Stimulated activated CD4-positive, alpha-beta T cell treated with anti-CD3 and anti-CD28 coated beads, Interleukin-2, amount 100 ng/mL, for 24 hours (primary cell): ENCODE results near the gene KRT10.
"Not testable (repeated sequence)": the region's sequence is repeated elsewhere in the genome, so short reads cannot be mapped to it uniquely, and the experiment has no call there.

Source experiments
- DNase-seq, 2 donors: peaks; one replicate each; pipeline ENCODE4 v3.0.0-alpha.2; 2020

Gene KRT10

DNA sequence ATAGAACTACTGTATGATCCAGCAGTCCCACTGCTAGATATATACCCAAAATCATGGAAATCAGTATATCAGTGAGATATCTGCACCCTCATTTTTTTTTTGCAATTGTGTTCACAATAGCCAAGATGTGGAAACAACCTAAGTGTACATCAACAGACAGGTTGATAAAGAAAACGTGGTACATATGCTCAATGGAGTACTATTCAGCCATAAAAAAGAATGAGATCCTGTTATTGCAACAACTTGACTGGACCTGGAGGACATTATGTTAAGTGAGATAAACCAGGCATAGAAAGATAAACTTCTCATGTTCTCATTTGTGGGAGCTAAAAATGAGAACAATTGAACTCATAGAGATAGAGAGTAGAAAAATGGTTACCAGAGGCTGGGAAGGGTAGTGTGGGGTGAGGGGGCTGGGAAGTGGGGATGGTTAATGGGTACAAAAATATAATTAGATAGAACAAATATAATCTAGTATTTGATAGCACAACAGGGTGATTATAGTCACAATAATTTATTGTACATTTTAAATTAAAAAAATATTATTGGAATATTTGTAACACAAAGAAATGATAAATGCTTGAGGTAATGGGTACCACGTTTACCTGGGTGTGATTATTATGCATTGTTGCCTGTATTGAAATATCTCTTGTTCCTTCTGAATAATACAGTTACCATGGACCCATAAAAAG is 7.8 kb upstream of the KRT10 start:
- no peak for DNase-seq

DNA sequence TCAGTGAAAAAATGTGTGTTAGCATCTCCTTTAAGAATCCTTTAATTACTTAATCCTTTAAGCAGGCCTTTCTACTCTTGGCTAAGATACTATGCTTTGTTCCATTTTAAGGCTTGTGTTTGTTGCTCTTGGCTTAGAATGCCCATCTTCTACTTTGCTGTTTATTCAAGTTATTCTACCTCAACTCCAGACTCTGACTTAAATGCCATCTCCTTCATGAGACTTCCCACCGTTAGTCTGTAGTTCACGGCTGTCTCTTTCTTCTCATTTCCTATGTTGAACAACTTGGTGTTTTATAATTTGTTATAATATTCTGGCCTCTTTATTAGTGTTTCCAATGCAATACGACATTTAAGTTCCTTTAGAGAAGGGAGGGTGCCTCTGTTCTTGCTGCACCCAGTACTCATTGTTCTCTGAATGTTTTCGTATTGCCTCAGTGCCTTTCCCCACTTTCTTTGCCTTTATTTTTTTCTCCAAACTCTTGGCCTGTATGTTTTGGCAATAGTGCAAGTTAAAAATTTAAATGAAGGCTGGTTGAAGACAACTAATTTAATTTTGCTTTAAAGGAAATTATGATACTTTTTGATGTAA is 6.1 kb upstream of the KRT10 start:
- DNase-seq: no peak

DNA sequence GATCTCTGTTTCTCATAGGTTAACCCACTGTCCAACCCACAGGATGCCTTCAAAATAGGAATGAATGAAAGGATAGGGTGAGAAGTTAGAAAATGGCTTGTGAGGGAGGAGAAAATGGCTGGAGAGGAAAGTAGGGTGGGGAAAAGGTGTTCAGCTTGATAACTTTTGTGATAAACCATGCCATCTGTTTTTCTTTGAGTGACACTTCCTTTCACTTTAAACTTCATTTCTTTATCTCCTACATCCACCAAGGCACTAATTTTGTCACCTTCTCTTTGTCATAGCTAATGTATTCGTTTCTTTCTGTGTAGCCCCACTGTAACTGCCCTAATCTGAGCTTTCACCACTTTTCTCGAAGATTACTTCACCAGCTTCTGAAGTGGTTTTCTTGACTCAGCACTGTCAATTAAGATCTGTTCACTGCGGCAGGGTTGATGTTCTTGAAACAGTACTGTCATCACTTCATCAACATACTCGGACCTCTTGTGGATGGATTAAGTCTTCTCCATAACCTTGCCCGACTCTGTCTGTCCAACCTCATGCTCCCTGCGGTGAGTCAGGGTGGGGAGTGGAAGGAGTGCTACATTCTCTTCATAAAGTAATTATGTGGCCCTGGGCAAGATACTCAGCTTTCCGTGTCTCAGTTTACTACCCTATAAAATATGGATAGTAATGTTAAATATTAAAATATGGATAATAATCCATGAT is 5.5 kb upstream of the KRT10 start:
- no peak for DNase-seq

- DNase-seq: no peak
Observed at GRCh38 chr17:40825599-40825998, 3.2 kb upstream of the KRT10 start.

DNA sequence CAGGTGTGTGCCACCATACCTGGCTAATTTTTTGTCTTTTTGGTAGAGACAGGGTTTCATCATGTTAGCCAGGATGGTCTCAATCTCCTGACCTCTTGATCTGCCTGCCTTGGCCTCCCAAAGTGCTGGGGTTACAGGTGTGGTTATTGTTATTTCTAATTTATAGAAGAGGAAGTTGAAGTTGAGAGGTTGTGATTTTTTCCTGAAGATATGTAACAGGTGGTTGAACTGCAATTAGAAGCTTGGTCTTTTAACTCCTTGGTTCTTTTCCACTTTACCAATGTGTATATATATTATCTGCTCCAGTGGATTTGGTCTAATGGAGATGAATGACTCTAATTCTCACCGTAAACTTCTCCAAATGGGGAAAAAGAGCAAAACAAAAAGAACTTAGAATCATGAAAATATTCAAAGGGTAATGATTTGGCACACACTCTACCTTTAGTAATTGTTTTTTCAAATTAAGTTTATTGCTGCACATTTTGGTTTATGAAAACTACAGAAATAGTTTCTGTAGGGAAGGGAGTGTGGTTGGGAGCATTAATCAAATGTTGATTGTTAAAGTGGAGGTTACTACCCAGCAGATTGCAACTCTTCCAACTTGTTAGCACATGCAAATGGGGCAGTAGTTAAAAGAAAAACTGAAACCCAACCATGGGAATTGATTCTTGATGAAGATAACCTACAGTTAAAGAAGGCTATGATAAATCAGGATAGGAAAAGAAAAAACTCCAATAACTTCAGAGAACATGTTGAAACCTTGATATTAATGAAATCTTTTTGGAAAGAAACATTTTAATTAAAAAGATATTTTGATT is 1.8 kb upstream of the KRT10 start:
- no peak for DNase-seq

GRCh38 chr17:40821536-40821935 is 878 bp downstream of the KRT10 start:
- DNase-seq: no peak

- DNase-seq: no peak
Observed at GRCh38 chr17:40820228-40820838, 2.1 kb downstream of the KRT10 start.

GRCh38 chr17:40819528-40820125 is 2.8 kb downstream of the KRT10 start:
- no peak for DNase-seq

DNA sequence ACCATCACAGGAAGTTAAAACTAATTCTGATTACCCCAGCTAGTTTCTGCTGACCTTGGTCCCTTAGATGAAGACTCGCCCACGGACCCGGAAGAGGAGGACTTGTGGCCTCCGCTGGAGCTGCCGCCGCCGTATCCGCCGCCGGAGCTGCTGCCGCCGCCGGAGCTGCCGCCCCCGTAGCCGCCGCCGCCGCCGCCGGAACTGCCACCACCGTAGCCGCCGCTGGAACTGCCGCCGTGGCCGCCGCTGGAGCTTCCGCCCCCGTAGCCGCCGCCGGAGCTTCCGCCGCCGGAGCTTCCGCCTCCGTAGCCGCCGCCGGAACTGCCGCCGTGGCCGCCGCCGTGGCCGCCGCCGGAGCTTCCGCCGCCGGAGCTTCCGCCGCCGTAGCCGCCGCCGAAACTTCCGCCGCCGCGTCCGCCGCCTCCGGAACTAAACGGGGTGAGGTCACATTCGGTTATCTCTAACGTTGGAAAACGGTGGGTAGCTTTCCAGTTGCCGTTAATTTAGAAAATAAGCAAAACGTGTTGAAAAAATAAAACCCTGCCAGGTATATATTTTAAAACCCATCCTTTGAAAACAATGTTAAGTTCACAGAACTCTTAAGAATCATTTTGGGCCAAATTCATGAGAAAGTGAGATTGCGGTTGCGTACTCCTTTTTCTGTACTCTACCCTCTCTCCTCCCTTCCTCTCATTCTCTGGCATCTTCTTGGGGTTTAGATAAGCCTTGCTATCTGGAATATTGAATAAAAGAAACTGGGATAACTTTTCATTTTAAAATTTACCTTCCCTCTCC is 3.5 kb downstream of the KRT10 start:
- DNase-seq: peak; percentile 85 to 86

GRCh38 chr17:40818343-40818732 is 4.1 kb downstream of the KRT10 start:
- no peak for DNase-seq

DNA sequence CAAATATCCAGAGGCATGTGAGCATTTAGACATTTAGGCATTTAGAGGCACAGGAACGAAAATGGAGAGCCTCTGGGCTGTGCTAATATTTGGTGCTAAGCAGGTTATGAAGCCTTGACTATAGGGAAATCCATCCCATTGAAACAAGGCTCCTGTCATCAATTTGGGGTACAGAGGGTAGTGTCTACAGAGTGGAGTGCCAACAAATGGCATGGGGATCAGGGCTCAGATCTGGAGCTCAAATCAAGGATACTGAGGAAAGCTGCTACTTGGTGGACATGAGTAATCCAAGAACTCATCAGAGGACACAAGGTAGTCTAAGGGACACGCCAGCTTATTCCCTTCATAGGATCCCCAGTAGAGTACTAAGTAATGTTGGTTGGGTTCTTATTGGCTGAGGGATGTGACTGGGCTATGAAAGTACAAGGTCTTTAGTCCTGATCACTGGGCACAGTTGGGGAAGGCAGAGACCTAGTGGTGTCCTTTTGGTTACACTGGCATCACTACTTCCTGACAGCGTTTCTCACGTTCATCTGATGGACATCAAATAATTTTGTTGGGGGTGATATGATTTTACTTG is 5.2 kb downstream of the KRT10 start:
- DNase-seq: no peak

GRCh38 chr17:40816569-40816968 is 5.8 kb downstream of the KRT10 start:
- no peak for DNase-seq

DNA sequence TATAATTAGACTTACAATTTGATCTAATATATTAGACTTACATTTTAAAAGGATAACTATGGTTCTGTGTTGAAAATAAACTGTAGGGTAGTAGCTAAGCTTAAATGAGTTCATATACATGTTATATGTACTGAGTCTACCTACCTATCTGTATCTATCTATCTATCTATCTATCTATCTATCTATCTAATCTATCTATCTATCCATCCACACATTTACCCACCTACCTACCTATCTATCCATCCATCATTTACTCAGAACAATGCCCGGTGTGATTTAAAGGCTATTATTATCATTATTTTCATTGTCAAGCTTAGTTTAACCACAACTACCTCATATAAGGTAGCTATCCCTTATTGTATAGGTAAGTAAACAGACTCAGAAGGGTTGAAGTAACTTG is 7.0 kb downstream of the KRT10 start:
- DNase-seq: no peak

DNA sequence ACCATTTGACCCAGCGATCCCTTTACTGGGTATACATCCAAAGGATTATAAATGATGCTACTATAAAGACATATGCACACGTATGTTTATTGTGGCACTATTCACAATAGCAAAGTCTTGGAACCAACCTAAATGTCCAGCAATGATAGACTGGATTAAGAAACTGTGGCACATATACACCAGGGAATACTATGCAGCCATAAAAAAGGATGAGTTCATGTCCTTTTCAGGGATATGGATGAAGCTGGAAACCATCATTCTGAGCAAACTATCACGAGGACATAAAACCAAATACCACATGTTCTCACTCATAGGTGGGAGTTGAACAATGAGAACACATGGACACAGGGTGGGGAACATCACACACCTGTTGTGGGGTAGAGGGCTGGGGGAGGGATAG is 7.8 kb downstream of the KRT10 start:
- not testable (repeated sequence) for DNase-seq

DNA sequence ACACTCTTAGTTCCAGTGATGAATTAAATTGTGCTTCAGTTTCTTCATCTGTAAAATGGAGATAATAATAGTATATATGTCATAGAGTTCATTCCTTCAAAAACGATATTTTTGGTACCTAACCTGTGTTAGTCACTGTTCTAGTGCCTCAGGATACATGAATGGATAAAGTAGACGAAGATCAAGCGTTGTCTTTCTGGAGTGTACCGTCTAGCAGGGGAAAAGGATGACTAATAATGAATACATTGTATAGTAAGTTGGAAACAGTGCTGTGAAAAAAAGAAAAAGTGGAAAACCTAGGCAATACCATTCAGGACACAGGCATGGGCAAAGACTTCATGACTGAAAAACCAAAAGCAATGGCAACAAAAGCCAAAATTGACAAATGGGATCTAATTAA is 8.6 kb downstream of the KRT10 start:
- DNase-seq: no peak

GRCh38 chr17:40812639-40813038 is 9.8 kb downstream of the KRT10 start:
- no peak for DNase-seq

DNA sequence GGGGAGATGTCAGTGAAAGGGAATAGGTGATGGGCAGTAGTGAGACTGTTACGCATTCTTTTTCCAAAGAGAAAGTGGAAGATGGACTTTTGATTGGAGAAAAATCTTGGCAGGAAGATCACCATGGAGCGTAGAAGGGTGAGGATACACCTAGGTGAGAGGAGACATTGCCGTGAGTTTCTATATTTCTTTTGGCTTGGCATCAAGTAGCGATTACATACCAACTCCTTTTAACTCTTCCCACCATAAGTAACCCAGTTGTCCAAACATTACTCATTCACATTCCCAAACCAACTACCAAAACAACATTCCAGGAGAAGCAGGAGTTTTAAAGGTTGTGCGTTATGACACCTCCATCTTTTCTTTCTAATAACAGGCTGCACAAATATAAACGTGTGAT is 11.9 kb downstream of the KRT10 start:
- no peak for DNase-seq

DNA sequence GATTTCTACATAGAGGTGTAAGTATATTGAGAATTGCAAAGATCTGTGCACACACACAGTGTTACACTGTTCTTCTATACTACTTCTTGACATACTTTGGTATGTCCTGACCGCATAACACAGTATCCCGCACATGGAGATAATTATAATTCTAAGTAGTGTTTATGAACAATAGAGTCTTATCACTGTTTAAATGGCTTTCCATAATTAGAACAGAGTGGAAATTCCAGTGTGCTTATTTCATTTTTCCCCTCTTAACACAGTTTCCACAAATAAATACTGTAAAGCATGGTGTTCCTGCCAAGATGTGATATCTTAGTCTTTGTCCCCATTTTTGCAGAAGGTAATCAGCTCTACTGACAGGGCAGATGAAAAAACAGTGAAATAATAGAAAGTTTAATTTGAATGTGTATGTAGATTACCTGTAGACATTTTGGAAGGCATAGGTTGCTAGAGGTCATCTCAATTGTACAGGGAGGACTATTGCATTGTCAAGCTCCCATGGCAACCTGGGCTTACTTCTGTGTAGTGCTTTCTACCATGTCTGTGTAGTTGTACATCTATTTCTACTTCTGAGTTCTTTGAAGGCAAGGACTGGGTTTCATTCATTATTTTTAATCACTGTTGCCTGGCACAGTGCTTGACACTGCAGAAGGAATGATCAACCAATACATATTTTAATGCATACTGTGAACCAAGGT is 12.5 kb downstream of the KRT10 start:
- DNase-seq: no peak

DNA sequence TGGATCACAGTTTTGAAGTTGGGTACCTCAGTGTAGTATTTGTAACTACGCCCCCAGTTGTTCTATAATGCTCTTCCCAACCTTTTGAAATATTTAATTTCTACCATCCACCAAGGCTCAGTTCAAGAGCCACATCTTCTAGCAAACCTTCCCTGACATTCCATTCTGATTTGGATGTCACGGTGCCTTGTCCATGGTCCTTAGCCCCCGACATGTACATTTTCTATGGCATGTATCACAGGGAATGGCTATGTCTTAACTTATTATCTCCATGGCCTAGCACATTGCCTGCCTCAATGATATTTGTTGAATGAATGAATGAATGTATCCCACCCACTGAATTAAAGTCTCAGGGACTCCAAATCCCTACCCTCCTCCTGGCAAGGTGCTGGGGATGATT is 16.3 kb downstream of the KRT10 start:
- no peak for DNase-seq

DNA sequence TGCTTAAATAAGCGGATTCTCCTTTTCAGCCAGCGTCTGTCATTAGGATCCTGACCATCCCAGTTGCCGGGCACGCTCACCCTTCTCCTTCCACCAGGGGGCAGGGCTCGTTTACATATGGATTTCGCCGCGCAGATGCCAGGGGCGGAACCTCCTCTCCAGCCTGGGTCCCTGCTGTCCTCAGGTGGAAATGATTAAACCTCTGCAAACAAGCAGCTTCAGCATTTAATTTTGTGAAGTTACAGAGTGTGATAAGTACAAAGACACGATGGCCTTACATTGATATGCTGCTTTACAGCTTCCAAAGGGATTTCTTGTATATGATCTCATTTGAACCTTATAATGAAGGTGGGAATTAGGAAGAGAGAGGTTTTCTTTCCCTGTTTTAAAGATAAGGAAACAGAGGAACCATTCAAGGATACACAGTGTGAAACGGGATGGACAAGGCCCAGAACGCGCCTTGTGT is 18.8 kb downstream of the KRT10 start:
- peak; percentile 83 to 84 for DNase-seq

GRCh38 chr17:40801157-40801556 is 21.3 kb downstream of the KRT10 start:
- no peak for DNase-seq
